Endodermal cell (in vitro differentiated cells): ENCODE results near the gene SYNE2. TPM values are rescaled to one million over a fixed set of nuclear protein-coding genes. Genes with fewer than 3 reads are reported as not detected.

ENCODE experiments used
- DNase-seq: peaks from one replicate; pipeline ENCODE4 v3.0.0-alpha.2; 2017
- H3K27ac ChIP-seq: 2 replicates; pipeline ENCODE4 v1.5.1; 2013; ENCODE audit warnings: mild to moderate bottlenecking, low read depth, low read length, moderate library complexity
- H3K27me3 ChIP-seq: 2 replicates; pipeline ENCODE4 v1.6.1; 2013; ENCODE audit warnings: mild to moderate bottlenecking, low read length, moderate library complexity; ENCODE audit not compliant: insufficient read depth, control insufficient read depth, poor library complexity, severe bottlenecking
- H3K36me3 ChIP-seq: 2 replicates; pipeline ENCODE4 v1.7.0; 2013; ENCODE audit warnings: mild to moderate bottlenecking, low read length, moderate library complexity; ENCODE audit not compliant: control insufficient read depth, insufficient read depth
- H3K4me1 ChIP-seq: one replicate; pipeline ENCODE4 v1.7.0; 2013; ENCODE audit warnings: low read length; ENCODE audit not compliant: control insufficient read depth, insufficient read depth
- H3K4me3 ChIP-seq: 2 replicates; pipeline ENCODE4 v1.5.1; 2013; ENCODE audit warnings: mild to moderate bottlenecking, low read length, moderate library complexity
- H3K9ac ChIP-seq: 2 replicates; pipeline ENCODE4 v1.6.1; 2013; ENCODE audit warnings: mild to moderate bottlenecking, low read length, moderate library complexity; ENCODE audit not compliant: poor library complexity, severe bottlenecking; ENCODE audit errors: extremely low read depth
- H3K9me3 ChIP-seq: 2 replicates; pipeline ENCODE4 v1.6.1; 2013; ENCODE audit warnings: mild to moderate bottlenecking, low read length, moderate library complexity; ENCODE audit not compliant: control insufficient read depth
- H3K27ac Mint-ChIP-seq: 2 replicates; pipeline ENCODE4 v1.8.0; 2020; ENCODE audit warnings: mixed read lengths
- H3K27me3 Mint-ChIP-seq: 2 replicates; pipeline ENCODE4 v1.8.0; 2021; ENCODE audit warnings: mild to moderate bottlenecking, mixed read lengths; ENCODE audit not compliant: insufficient read depth
- H3K36me3 Mint-ChIP-seq: 2 replicates; pipeline ENCODE4 v1.8.0; 2020; ENCODE audit warnings: low read depth, mixed read lengths
- H3K4me1 Mint-ChIP-seq: 2 replicates; pipeline ENCODE4 v1.8.0; 2020; ENCODE audit warnings: mixed read lengths
- H3K4me3 Mint-ChIP-seq: 2 replicates; pipeline ENCODE4 v1.8.0; 2020; ENCODE audit warnings: mild to moderate bottlenecking, moderate library complexity, mixed read lengths
- H3K9me3 Mint-ChIP-seq: 2 replicates; pipeline ENCODE4 v1.8.0; 2020; ENCODE audit warnings: mild to moderate bottlenecking, mixed read lengths
- CTCF ChIP-seq: fragments of 200-600 bp; sonication (generic); conservative IDR thresholded peaks from 2 replicates; pipeline ENCODE4 v1.5.0; 2021; ENCODE audit warnings: antibody characterized with exemption, mild to moderate bottlenecking
- WGBS, 2 experiments: methylation state at CpG; one replicate each; pipeline versions ENCODE4 v1.1.5 to v1.1.7; 2013; ENCODE audit warnings: missing lambda C conversion rate in 2 of 2, mixed read lengths in 1 of 2; ENCODE audit not compliant: insufficient coverage in 1 of 2, insufficient read length in 1 of 2; 5-methylcytosine and 5-hydroxymethylcytosine counted together
- total RNA-seq, 2 donors: library from RNA; stranded (reverse); fragmentation: NEBNext Ultra II Directional in 1 of 2; extraction: Animal tissue kit (Norgen Biotek cat#: 25700) in 1 of 2; gene quantifications; 2 replicates in 1 of 2; 3 replicates in 1 of 2; pipeline ENCODE4 v1.2.1, GENCODE V29; 2021

Gene SYNE2
- total RNA-seq, 2 donors from 2014 or later = 65.8 to 70.0 TPM

GRCh38 chr14:63926641-63927040 lies 73.8 kb downstream of the SYNE2 start:
- H3K36me3 ChIP-seq = no peaks in the 10 kb centered on the region
- Mint-ChIP-seq H3K36me3 (peaks cover 18% of the 10 kb centered on the region), H3K27me3 (no peaks in the 10 kb centered on the region), H3K4me3 (no peak overlapping the region), H3K27ac (no peak overlapping the region), H3K9me3 (peaks cover 9% of the 10 kb centered on the region), H3K4me1 (peaks cover 10% of the 10 kb centered on the region)
- no peaks in the 10 kb centered on the region for H3K27me3 ChIP-seq
- DNase-seq = no peak
- TF ChIP-seq CTCF = no peak
- H3K9ac ChIP-seq = no peak overlapping the region
- no peak overlapping the region for H3K4me3 ChIP-seq
- WGBS, 2 experiments = 87 to 100% methylated on average over 1 to 2 of the region's 2 CpGs
- peaks cover 3% of the 10 kb centered on the region for H3K4me1 ChIP-seq
- H3K27ac ChIP-seq = no peak overlapping the region
- H3K9me3 ChIP-seq = no peaks in the 10 kb centered on the region

- H3K27me3 ChIP-seq = no peaks in the 10 kb centered on the region
- no peaks in the 10 kb centered on the region for H3K9me3 ChIP-seq
- H3K4me3 Mint-ChIP-seq = no peak overlapping the region
- H3K4me1 ChIP-seq = peaks cover 2% of the 10 kb centered on the region
- no peak for DNase-seq
- no peak overlapping the region for H3K9ac ChIP-seq
- peaks cover 9% of the 10 kb centered on the region for H3K9me3 Mint-ChIP-seq
- H3K4me3 ChIP-seq = no peak overlapping the region
- no peaks in the 10 kb centered on the region for H3K27me3 Mint-ChIP-seq
- peaks cover 21% of the 10 kb centered on the region for H3K4me1 Mint-ChIP-seq
- H3K36me3 ChIP-seq = no peaks in the 10 kb centered on the region
- H3K27ac Mint-ChIP-seq = peak overlapping the region; percentile 26
- TF ChIP-seq CTCF = no peak
- H3K27ac ChIP-seq = no peak overlapping the region
- peaks cover 18% of the 10 kb centered on the region for H3K36me3 Mint-ChIP-seq
- WGBS, 2 experiments = 91 to 100% methylated on average over 1 to 3 of the region's 3 CpGs
Measured at GRCh38 chr14:63928744-63929174, 76.0 kb downstream of the SYNE2 start.

- whole genome bisulfite sequencing, 2 experiments = 86 to 89% methylated on average over 2 to 3 of the region's 3 CpGs
- Histone ChIP-seq H3K27me3 (no peaks in the 10 kb centered on the region), H3K4me1 (peaks cover 2% of the 10 kb centered on the region), H3K4me3 (no peak overlapping the region), H3K9ac (no peak overlapping the region), H3K27ac (peak overlapping the region; percentile 16), H3K9me3 (no peaks in the 10 kb centered on the region), H3K36me3 (no peaks in the 10 kb centered on the region)
- no peak for TF ChIP-seq CTCF
- H3K36me3 Mint-ChIP-seq = peaks cover 3% of the 10 kb centered on the region
- no peak overlapping the region for H3K4me3 Mint-ChIP-seq
- H3K27me3 Mint-ChIP-seq = no peaks in the 10 kb centered on the region
- H3K27ac Mint-ChIP-seq = no peak overlapping the region
- DNase-seq = no peak
- H3K4me1 Mint-ChIP-seq = peaks cover 28% of the 10 kb centered on the region
- peaks cover 3% of the 10 kb centered on the region for H3K9me3 Mint-ChIP-seq
Measured at GRCh38 chr14:63933110-63933509, 80.3 kb downstream of the SYNE2 start.
